GM19397 (cell line): ENCODE results near the gene ZNF470.

ENCODE experiments used
- ATAC-seq: cut with Tn5 transposase; IDR thresholded peaks from one replicate; pipeline ENCODE4 v1.9.1; 2021; ENCODE audit warnings: mild to moderate bottlenecking, moderate library complexity; ENCODE audit not compliant: unreplicated experiment

The ZNF470 gene

DNA sequence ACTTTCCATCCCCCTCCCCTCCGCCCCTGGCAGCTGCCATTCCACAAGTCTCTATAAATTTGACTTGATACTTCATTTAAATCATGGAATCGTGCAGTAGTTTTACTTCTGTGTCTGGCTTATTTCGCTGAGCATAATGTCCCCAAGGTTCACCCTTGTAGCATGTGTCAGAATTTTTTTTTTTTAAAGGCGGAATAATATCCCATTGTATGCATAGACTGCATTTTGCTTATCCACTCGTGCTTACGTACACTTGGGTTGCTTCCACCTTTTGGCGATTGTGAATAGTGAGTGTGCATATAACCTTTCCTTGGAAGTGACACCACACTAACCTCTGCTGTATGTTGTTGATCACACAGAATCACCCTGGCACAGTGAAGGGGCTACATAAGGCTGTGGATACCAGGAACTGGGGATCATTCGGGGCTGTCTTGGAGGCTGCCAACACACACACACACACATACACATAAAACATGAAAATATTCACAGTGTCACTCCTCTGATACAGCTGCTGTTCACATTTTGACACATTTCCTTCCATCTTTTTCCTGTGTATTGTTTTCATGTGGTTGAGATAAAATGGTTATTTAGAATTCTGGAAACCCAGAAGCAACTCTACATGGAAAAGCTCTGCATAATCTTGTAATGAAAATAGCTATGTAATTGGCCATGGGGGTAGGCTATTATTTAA, 41.2 kb downstream of the ZNF470 start:
- no peak for ATAC-seq

DNA sequence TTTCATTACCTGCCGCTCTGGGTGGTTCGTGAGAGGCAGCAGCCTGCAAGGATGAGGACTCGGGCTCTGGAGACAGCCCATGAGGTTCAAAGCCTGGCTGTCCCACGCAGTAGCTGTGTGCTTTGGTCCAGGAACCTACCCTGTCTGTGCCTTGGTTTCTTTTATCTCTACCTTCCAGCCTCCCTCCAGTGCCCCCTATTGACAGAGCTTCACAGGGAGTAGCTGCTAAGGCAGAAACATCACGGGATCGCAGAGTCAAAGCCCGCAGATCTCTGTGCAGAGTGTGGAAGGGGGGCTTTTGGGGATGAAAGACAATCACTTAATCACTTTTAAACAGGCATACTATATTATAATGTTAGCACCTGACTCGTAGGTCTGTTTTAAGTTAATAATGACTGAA, 44.0 kb downstream of the ZNF470 start:
- ATAC-seq = no peak

DNA sequence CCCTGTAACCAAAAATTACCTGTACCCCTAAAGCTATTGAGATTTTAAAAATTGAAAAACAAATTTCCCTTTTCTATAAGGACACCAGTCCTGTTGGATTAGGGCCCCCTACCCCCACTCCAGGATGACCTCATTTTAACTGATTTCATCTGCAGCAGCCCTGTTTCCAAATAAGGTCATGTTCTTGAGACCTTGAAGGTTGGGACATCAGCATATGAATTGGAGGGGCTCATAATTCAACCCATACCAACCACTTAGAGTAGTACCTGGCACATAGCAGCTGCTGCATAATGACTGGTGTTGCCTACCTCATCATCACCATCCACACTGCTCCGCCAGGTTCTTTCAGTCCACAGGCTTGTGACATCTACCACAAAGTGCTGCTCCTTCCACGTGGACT, 45.5 kb downstream of the ZNF470 start:
- no peak for ATAC-seq

DNA sequence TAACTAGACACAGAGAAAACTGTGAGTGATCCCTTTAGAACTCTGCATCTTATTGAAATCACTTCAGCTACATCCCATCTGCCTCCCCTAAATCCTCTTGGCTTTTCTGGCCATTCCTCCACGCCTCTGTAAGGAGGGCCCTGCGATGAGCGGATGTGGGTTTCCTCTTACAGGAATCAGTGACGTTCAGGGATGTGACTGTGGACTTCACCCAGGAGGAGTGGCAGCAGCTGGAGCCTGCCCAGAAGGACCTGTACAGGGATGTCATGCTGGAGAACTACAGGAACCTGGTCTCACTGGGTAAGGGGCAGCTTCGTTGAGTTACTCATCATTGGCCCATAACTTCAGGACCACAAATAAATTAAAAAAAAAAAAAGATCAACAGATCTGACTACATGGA, 46.4 kb downstream of the ZNF470 start:
- no peak for ATAC-seq

DNA sequence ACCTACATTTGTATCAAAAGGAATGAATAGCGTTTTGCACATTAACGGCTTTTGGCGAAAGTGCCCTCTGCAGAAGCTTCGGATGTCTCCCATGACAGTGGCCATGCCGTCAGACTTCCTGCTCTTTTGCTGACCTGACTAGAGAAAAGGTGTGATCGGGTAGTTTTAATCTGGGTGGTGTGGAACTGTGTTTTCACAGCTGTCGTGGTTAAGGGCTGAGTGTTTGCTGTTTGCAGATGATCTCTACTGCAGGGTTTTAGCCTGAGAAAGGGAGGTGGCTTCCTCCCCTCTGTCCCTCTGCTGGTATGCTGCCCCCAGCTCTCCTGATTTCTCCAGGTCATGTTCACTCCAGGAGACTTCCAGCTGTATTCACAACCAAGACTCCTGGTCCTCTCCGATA, 50.3 kb downstream of the ZNF470 start:
- no peak for ATAC-seq

DNA sequence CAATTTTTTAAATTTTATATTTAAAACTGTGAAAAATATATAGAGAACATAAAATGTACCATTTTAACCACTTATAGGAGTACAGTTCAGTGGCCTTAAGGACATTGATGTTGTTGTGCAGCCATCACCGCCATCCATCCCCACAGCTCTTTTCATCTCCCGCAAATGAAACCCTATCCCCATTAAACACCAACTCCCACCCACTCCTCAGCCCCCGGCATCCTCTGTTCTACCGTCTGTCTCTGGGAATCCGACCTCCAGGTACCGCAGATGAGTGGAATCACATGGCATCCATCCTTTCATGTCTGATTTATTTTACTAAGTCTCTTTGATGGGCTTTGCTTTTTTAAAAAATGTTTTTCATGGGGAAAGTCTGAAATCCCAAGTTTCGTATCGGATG, 51.9 kb downstream of the ZNF470 start:
- no peak for ATAC-seq

DNA sequence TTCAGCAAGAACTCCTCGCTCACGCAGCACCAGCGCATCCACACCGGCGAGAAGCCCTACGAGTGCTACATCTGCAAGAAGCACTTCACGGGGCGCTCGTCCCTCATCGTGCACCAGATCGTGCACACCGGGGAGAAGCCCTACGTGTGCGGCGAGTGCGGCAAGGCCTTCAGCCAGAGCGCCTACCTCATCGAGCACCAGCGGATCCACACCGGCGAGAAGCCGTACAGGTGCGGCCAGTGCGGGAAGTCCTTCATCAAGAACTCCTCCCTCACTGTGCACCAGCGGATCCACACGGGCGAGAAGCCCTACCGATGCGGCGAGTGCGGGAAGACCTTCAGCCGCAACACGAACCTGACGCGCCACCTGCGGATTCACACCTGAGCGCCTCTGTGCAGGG, 55.1 kb downstream of the ZNF470 start:
- ATAC-seq = no peak

DNA sequence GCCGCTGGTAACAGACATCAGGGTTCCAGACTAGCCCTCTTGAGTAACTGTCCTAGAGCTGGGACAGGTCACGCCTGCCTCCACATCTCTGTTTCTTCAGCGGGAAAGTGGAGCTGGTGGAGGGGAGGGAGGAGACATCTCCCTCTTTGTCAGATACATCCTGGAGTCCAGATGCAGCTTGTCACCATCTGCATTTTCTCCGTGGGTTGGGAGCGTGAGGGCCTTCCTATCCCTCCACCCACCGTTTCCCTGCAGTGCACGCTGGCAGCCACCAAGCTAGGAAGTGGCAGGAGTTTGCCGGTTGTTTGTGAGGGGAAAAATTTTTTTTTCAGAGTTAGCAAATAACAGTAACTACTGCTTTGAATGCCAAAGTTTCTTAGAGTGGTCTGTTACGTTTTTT, 55.7 kb downstream of the ZNF470 start:
- no peak for ATAC-seq

DNA sequence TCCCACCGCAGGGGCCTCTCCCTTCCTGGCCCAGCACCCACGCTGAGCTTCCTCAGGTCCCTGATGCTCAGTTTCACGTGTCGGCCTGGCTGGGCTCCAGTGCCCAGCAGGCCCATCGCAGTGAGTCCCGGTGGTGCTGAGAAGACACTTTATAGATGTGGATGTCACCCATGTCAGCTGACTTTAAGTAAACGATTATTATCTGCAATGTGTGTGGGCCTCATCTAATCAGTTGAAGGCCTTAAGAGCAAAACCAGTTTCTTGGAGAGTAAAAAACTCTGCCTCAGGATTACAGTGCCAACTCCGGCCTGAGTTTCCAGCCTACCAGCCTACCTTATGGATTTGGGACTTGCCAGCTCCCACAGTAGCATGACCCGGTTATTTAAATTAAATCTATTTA, 58.4 kb downstream of the ZNF470 start:
- ATAC-seq = no peak

DNA sequence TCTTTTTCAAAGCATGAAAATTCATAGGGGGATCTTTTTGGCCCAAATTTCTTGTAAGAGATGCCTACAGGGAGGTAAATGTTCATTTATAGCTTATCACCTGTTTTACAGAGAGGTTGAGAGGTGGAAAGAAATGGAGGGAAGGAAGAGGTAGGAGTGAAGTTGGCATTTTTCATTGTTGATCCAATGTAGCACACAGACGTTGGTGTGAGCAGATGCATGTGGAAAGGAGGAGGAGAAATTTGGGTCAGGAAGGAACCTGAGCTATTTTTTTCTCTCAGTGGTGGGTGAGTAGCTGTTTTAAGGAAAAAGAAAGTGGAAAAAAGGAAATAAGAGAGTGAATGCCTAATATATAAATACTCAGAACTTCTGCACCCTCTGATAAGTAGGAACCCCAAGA, 65.8 kb downstream of the ZNF470 start:
- ATAC-seq = no peak

DNA sequence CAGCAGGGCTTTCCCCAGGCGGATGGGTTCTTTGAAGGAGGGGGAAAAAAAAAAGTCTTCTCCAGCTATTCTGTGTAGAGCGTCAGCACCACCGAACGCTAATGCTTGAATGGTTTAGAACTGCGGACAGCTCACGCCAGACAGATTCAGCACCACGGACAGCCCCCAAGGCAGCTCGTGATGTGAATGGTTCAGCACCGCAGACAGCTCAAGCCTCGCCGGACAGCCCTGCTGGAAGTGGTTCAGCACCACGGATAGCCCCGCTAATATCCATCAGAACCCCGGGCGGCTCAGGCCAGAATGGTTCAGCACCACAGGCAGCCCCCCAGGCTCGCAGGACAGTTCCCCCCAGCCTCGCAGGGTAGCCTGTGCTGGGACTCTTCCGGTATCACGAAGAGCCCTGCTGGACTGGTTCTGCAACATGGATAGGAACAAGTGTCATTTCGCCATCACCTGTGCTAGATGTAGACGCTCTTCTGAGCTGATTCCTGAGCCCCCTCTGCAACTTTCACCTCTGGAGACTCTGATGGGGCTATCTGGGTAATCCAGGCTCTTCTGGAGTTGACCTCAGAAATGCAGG, 70.8 kb downstream of the ZNF470 start:
- no peak for ATAC-seq
